PC-3 (cell line): ENCODE data around the gene CADPS2.

Experiments
- CTCF ChIP-seq: fragments of 300-600 bp; sonication (generic); conservative IDR thresholded peaks from 2 replicates; pipeline ENCODE4 v1.5.1; 2017; ENCODE audit warnings: antibody characterized with exemption, low read depth, mild to moderate bottlenecking, low read length
- EZH2 ChIP-seq: fragments of 300-600 bp; sonication (generic); IDR thresholded peaks from one replicate; pipeline ENCODE4 v1.6.1; 2017; ENCODE audit warnings: antibody characterized with exemption, mild to moderate bottlenecking, low read length; ENCODE audit not compliant: unreplicated experiment
- EZH2phosphoT487 ChIP-seq: fragments of 300-600 bp; sonication (generic); IDR thresholded peaks from 2 replicates; pipeline ENCODE4 v1.6.1; 2018; ENCODE audit warnings: mild to moderate bottlenecking, antibody characterized with exemption, low read length, borderline replicate concordance

DNA sequence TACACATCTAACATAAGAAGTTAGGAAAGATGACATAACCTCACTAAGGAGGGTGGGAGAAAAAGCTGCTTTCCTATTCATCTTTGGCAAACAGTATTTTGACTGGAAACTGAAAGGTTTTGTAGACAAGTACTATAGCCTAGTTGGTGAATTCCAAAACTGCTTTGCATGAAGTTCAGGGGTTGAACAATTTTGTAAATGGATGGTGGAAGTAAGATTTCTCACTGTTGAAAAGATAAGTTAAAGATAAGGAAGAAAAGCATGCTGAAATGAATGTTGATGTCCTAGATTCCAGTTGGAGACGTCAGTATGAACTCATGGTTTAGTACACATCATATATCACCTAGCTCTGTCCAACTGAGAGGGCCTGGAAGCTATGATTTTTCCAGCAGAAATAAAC lies 422.6 kb downstream of the CADPS2 start:
- TF ChIP-seq EZH2 = no peak
- no peak for TF ChIP-seq CTCF
- TF ChIP-seq EZH2phosphoT487 = no peak
